HEK293T (cell line): ENCODE data around the gene TAF15.

ENCODE experiments used
- CTCF ChIA-PET: fragments of 350-600 bp; formaldehyde crosslinking; extraction: SDS; loops from one replicate; lab custom pipeline; 2021; ENCODE audit warnings: antibody characterized with exemption, inconsistent platforms; lab: Yijun Ruan, JAX
- POLR2A ChIA-PET: fragments of 350-600 bp; formaldehyde crosslinking; extraction: SDS; loops from one replicate; lab custom pipeline; 2020; ENCODE audit warnings: antibody characterized with exemption, inconsistent platforms; lab: Yijun Ruan, JAX
- DNase-seq: peaks from one replicate; pipeline ENCODE4 v3.0.0; 2012; ENCODE audit warnings: mixed read lengths; ENCODE audit errors: extremely low spot score
- ARNT ChIP-seq: fragments of 450-650 bp; IDR thresholded peaks from 2 replicates; pipeline ENCODE4 v1.6.1; 2017; ENCODE audit warnings: mild to moderate bottlenecking
- BHLHE40 ChIP-seq: fragments of 450-650 bp; IDR thresholded peaks from 2 replicates; pipeline ENCODE4 v1.6.1; 2016; ENCODE audit warnings: mild to moderate bottlenecking, moderate library complexity, borderline replicate concordance
- CTBP1 ChIP-seq: fragments of 450-650 bp; IDR thresholded peaks from 2 replicates; pipeline ENCODE4 v1.6.1; 2016; ENCODE audit warnings: borderline replicate concordance
- ELF4 ChIP-seq: fragments of 450-650 bp; IDR thresholded peaks from 2 replicates; pipeline ENCODE4 v1.6.1; 2017; ENCODE audit warnings: antibody characterized with exemption
- FOXA1 ChIP-seq: fragments of 450-650 bp; IDR thresholded peaks from 2 replicates; pipeline ENCODE4 v1.6.1; 2016; ENCODE audit warnings: mild to moderate bottlenecking
- FOXK2 ChIP-seq: fragments of 450-650 bp; IDR thresholded peaks from 2 replicates; pipeline ENCODE4 v1.6.1; 2016; ENCODE audit warnings: mild to moderate bottlenecking
- FOXM1 ChIP-seq: fragments of 450-650 bp; IDR thresholded peaks from 2 replicates; pipeline ENCODE4 v1.6.1; 2017; ENCODE audit warnings: mild to moderate bottlenecking, borderline replicate concordance
- HDGF ChIP-seq: fragments of 450-650 bp; IDR thresholded peaks from 2 replicates; pipeline ENCODE4 v1.6.1; 2017; ENCODE audit warnings: antibody characterized with exemption, borderline replicate concordance
- L3MBTL2 ChIP-seq: fragments of 450-650 bp; conservative IDR thresholded peaks from 2 replicates; pipeline ENCODE4 v1.6.1; 2016; ENCODE audit warnings: mild to moderate bottlenecking
- LEF1 ChIP-seq: fragments of 450-650 bp; IDR thresholded peaks from 2 replicates; pipeline ENCODE4 v1.6.1; 2017; ENCODE audit warnings: mild to moderate bottlenecking, borderline replicate concordance
- NFRKB ChIP-seq: fragments of 450-650 bp; IDR thresholded peaks from 2 replicates; pipeline ENCODE4 v1.6.1; 2016; ENCODE audit warnings: mild to moderate bottlenecking, moderate library complexity
- PKNOX1 ChIP-seq: fragments of 450-650 bp; IDR thresholded peaks from 2 replicates; pipeline ENCODE4 v1.6.1; 2016
- SP1 ChIP-seq: fragments of 450-650 bp; IDR thresholded peaks from 2 replicates; pipeline ENCODE4 v1.6.1; 2017
- SUZ12 ChIP-seq: fragments of 450-650 bp; IDR thresholded peaks from 2 replicates; pipeline ENCODE4 v1.6.1; 2016; ENCODE audit warnings: mild to moderate bottlenecking
- TARDBP ChIP-seq: fragments of 450-650 bp; IDR thresholded peaks from 2 replicates; pipeline ENCODE4 v1.6.1; 2016
- ZNF384 ChIP-seq: fragments of 450-650 bp; IDR thresholded peaks from 2 replicates; pipeline ENCODE4 v1.6.1; 2016

Gene TAF15

GRCh38 chr17:35817196-35817595 lies 7.9 kb downstream of the TAF15 start:
- TF ChIP-seq ARNT, result no peak
- no peak for TF ChIP-seq L3MBTL2
- no peak for TF ChIP-seq NFRKB
- no peak for TF ChIP-seq LEF1
- TF ChIP-seq TARDBP, result no peak
- TF ChIP-seq SUZ12, result no peak
- TF ChIP-seq HDGF, result no peak
- TF ChIP-seq CTBP1, result no peak
- no peak for TF ChIP-seq ZNF384
- TF ChIP-seq SP1, result no peak
- TF ChIP-seq BHLHE40, result no peak
- no peak for TF ChIP-seq FOXM1
- TF ChIP-seq ELF4, result no peak
- no peak for TF ChIP-seq PKNOX1
- no peak for TF ChIP-seq FOXK2
- TF ChIP-seq FOXA1, result no peak
- CTCF ChIA-PET, result interaction anchor here (0.6 to 2.5 kb wide), 2 partner anchors 53 to 60 kb away, joined by 4 to 15 read pairs; no protein-coding TSS in a partner anchor
- no peak for DNase-seq
- POLR2A ChIA-PET, result interaction anchor here (1.4 to 4.8 kb wide), 5 partner anchors 9 to 239 kb away, joined by 3 to 36 read pairs (median 4); partner anchors contain the start of genes PEX12 and TAF15

GRCh38 chr17:35819455-35819854 lies 10.2 kb downstream of the TAF15 start:
- no peak for TF ChIP-seq ELF4
- no peak for TF ChIP-seq L3MBTL2
- no peak for TF ChIP-seq SUZ12
- TF ChIP-seq PKNOX1, result no peak
- POLR2A ChIA-PET, result interaction anchor here (0.9 to 4.8 kb wide), 4 partner anchors 9 to 97 kb away, joined by 3 to 36 read pairs (median 4); partner anchors contain the start of gene TAF15
- CTCF ChIA-PET, result no interaction called here

GRCh38 chr17:35821308-35821707 lies 12.0 kb downstream of the TAF15 start:
- TF ChIP-seq ZNF384 (no peak), L3MBTL2 (no peak)
- POLR2A ChIA-PET, result interaction anchor here (4.8 kb wide), 1 partner anchor 13 kb away, joined by 36 read pairs; the partner anchor contains the start of gene TAF15
- no peak for DNase-seq
- CTCF ChIA-PET, result interaction anchor here (1.0 kb wide), 1 partner anchor 57 kb away, joined by 6 read pairs; no protein-coding TSS in a partner anchor

More at GRCh38 chr17:35819455-35819854, 10.2 kb downstream of the TAF15 start:
- DNase-seq, result no peak

GRCh38 chr17:35825206-35825605 lies 15.9 kb downstream of the TAF15 start:
- CTCF ChIA-PET, result no interaction called here
- POLR2A ChIA-PET, result no interaction called here
- TF ChIP-seq HDGF, result no peak
- TF ChIP-seq CTBP1, result no peak
- no peak for TF ChIP-seq PKNOX1
- TF ChIP-seq FOXM1, result no peak
- TF ChIP-seq FOXA1, result no peak
- no peak for DNase-seq

- TF ChIP-seq LEF1 (no peak), HDGF (no peak), CTBP1 (no peak), SP1 (no peak), ARNT (no peak), FOXK2 (no peak), ELF4 (no peak), ZNF384 (no peak), TARDBP (no peak), FOXM1 (no peak), NFRKB (no peak), PKNOX1 (no peak), FOXA1 (no peak), BHLHE40 (no peak), SUZ12 (no peak), L3MBTL2 (no peak)
- DNase-seq, result no peak
- POLR2A ChIA-PET, result interaction anchor here (0.7 kb wide), 1 partner anchor 1537 kb away, joined by 4 read pairs; no protein-coding TSS in a partner anchor
- CTCF ChIA-PET, result no interaction called here
Observed at GRCh38 chr17:35841101-35841500, 31.8 kb downstream of the TAF15 start.

- no peak for DNase-seq
- POLR2A ChIA-PET, result no interaction called here
Observed at GRCh38 chr17:35841505-35841904, 32.2 kb downstream of the TAF15 start.

More at GRCh38 chr17:35841505-35841904, 32.2 kb downstream of the TAF15 start:
- CTCF ChIA-PET, result no interaction called here
- TF ChIP-seq L3MBTL2 (no peak), BHLHE40 (no peak), SUZ12 (no peak), LEF1 (no peak)
